IPS DF 6.9 (cell line): ENCODE results near the gene TANGO6.
"Not testable (repeated sequence)": the region's sequence is repeated elsewhere in the genome, so short reads cannot be mapped to it uniquely, and the experiment has no call there.

Experiments
- DNase-seq: peaks from one replicate; pipeline ENCODE4 v3.0.0-alpha.2; 2013; ENCODE audit warnings: low read depth, low spot score
- H3K27ac ChIP-seq: one replicate; pipeline ENCODE4 v1.5.1; 2013; ENCODE audit warnings: low read length, control low read depth
- H3K27me3 ChIP-seq: 2 replicates; pipeline ENCODE4 v1.6.1; 2013; ENCODE audit warnings: mild to moderate bottlenecking, low read length; ENCODE audit not compliant: control insufficient read depth, insufficient read depth
- H3K36me3 ChIP-seq: 2 replicates; pipeline ENCODE4 v1.6.1; 2013; ENCODE audit warnings: low read length; ENCODE audit not compliant: control insufficient read depth, insufficient read depth
- H3K4me1 ChIP-seq: 2 replicates; pipeline ENCODE4 v1.6.1; 2013; ENCODE audit warnings: low read length; ENCODE audit not compliant: control insufficient read depth, insufficient read depth
- H3K4me3 ChIP-seq: 2 replicates; pipeline ENCODE4 v1.5.1; 2013; ENCODE audit warnings: mild to moderate bottlenecking, low read length
- H3K9me3 ChIP-seq: 2 replicates; pipeline ENCODE4 v1.6.1; 2013; ENCODE audit warnings: low read length, inconsistent platforms; ENCODE audit not compliant: control insufficient read depth, insufficient read depth
- WGBS: extraction: QIAGEN DNeasy Blood & Tissue Kit; methylation state at CpG from one replicate; pipeline ENCODE4 v1.1.7; 2013; ENCODE audit warnings: mixed read lengths, missing lambda C conversion rate; ENCODE audit not compliant: insufficient read length, insufficient coverage; 5-methylcytosine and 5-hydroxymethylcytosine counted together

Gene TANGO6

DNA sequence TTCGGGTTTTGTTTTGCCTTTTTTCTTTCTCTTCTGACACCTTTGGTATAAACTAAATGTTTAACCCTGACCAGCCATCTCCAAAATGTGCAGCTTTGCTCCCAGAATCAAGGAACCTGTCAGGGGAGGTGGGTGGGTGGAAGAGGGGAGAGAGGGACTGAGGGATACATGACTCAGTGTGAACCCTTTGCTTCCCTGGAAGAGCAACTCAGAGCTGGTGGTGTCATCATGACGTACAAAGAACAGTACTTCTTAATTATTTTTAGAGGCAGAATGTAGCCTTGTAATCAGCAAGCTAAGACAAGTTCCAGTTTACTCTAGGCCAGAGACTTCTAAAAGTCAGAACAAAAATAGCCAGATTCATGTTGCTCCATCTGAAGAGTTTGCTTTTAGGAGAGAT, 142.5 kb downstream of the TANGO6 start:
- Histone ChIP-seq H3K27ac (no peak overlapping the region), H3K36me3 (no peaks in the 10 kb centered on the region), H3K4me1 (no peaks in the 10 kb centered on the region), H3K4me3 (no peak overlapping the region), H3K9me3 (no peaks in the 10 kb centered on the region), H3K27me3 (no peaks in the 10 kb centered on the region)
- DNase-seq = no peak
- WGBS = no CpG with 5 or more reads among the region's 2 CpGs

DNA sequence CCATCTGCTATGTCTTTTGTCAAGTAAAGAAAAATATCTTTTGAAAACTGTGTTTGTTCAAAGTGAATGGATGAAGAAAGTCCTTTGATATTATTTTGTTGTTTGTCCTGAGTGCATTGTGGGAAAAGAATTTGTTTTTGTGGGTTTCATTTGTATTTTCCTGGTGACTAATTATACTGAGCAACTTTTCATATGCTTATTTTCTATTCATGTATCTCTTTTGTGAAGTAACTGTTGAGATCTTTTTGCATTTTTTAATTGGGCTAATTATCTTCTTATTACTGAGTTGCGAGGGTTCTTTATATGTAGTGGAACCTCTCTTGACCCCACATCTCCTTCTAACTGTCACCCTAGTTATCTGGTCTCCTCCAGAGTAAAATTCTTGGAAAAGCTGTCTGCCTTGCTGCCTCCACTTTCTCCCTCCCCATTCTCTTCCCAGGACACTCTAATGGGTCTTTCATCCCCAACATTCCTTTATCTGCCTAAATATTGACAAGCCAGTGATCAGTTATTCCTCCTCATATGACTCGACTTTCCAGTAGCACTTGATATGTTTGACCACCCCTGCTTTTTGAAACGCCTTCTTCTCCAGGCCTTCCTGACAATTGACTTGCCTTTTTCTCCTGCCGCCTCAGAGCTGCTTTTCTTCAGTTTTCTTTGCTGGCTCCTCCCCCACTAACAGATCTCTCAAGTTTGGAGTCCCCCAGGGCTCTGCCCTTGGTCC, 144.6 kb downstream of the TANGO6 start:
- DNase-seq = no peak

DNA sequence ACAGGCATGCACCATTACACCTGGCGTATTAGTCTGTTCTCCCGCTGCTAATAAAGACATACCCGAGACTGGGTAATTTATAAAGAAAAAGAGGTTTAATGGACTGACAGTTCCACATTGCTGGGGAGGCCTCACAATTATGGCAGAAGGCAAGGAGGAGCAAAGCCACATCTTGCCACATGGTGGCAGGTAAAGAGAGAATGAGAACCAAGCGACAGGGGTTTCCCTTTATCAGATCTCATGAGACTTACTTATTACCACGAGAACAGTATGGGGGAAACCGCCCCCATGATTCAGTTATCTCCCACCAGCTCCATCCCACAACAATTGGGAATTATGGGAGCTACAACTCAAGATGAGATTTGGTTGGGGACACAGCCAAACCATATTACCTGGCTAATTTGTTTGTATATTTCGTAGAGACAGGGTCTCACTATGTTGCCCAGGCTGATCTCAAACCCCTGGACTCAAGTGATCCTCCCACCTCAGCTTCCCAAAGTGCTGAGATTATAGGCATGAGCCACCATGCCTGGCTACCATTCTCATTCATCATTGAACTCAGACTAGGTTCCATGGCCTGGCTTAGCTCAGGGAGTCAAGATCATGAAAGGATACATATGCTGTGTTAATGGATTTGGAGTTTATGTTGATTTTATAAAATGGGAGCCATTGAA, 147.0 kb downstream of the TANGO6 start:
- DNase-seq, H3K36me3 ChIP-seq, H3K9me3 ChIP-seq, H3K27ac ChIP-seq, H3K4me3 ChIP-seq, H3K4me1 ChIP-seq, H3K27me3 ChIP-seq: not testable (repeated sequence)
- WGBS = no CpG with 5 or more reads among the region's 7 CpGs

More for the DNA sequence above, 144.6 kb downstream of the TANGO6 start:
- no CpG with 5 or more reads among the region's 4 CpGs for WGBS
- no peaks in the 10 kb centered on the region for H3K27me3 ChIP-seq
- H3K4me3 ChIP-seq = no peak overlapping the region
- no peaks in the 10 kb centered on the region for H3K9me3 ChIP-seq
- no peaks in the 10 kb centered on the region for H3K4me1 ChIP-seq
- H3K27ac ChIP-seq = no peak overlapping the region
- H3K36me3 ChIP-seq = no peaks in the 10 kb centered on the region

DNA sequence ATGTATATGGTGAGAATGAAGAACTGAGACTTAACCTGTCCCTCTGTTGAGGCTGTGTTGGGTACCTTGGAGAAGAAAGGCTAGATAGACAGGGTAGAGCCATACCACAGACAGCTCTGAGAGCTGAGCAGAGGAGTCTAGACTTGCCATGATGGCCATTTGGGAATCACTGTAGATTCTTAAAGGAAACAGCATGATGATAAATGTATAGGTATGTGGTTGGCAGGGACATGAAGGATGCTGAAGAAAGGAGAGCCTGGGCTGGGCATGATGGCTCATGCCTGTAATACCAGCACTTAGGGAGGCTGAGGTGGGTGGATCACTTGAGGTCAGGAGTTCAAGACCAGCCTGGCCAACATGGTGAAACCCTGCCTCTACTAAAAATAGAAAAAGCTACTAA, 147.7 kb downstream of the TANGO6 start:
- Histone ChIP-seq H3K9me3 (no peaks in the 10 kb centered on the region), H3K4me3 (no peak overlapping the region), H3K27ac (no peak overlapping the region), H3K4me1 (peaks cover 3% of the 10 kb centered on the region; the same call in 1 of the 2 replicates), H3K36me3 (no peaks in the 10 kb centered on the region), H3K27me3 (no peaks in the 10 kb centered on the region)
- DNase-seq = no peak

DNA sequence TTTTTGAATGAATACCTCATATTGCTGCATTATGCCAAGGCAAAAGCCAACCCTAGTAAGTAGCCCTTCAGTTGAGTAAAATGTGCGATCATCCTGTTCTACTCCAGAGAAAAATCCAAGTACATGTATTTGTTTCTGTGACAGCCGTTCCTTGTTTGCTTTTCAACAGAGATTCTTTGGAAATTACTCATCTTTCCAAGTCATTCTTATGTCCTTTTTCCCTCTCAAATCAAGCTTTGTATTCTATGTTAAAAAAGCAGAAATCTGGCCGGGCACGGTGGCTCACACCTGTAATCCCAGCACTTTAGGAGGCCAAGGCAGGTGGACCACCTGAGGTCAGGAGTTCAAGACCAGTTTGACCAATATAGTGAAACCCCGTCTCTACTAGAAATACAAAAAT, 149.2 kb downstream of the TANGO6 start:
- peaks cover 3% of the 10 kb centered on the region; the same call in 1 of the 2 replicates for H3K4me1 ChIP-seq
- no peaks in the 10 kb centered on the region for H3K27me3 ChIP-seq
- no peak overlapping the region for H3K27ac ChIP-seq
- no peaks in the 10 kb centered on the region for H3K9me3 ChIP-seq
- H3K36me3 ChIP-seq = no peaks in the 10 kb centered on the region
- DNase-seq = no peak
- H3K4me3 ChIP-seq = no peak overlapping the region
- WGBS = no CpG with 5 or more reads among the region's 5 CpGs

DNA sequence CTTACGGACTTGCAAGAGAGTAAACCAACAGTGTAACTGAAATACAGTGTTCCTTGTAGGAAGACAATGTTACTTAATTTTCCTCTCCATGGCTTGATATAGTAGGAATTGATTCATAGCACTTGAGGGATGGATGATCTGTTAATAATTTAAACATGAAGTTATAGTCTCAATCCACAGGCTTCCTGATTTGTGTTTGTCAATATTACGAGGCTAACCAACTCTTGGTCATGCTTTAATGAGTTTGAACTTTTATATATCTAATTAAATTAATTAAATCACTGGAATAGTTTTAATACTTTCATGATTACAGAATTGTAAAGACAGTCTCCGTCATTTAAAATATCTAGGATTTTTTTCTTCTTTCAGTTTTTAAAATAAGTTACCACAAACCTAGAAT, 150.1 kb downstream of the TANGO6 start:
- Histone ChIP-seq H3K27me3 (no peaks in the 10 kb centered on the region), H3K4me3 (no peak overlapping the region), H3K9me3 (no peaks in the 10 kb centered on the region), H3K36me3 (no peaks in the 10 kb centered on the region), H3K4me1 (peaks cover 3% of the 10 kb centered on the region; the same call in 1 of the 2 replicates), H3K27ac (no peak overlapping the region)
- no CpG with 5 or more reads among the region's 3 CpGs for WGBS
- DNase-seq = no peak

DNA sequence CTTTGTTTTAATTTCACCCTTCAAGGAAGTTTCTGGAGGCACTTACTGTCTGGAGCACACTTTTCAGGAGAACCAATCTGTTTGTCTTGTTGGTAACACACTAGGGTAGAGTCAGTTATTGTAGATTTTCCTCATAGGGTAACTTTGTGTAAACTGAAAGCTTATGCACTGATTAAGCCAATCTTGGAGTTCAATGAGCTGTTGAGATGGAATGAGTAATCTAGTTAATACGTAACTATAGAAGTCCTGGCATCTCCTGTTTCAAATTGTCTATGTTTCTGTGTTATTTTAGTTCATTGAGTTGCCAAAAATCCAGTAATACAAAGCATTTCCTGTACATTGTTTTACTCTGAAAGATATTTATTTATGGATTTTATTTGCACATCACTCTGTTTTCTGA, 150.6 kb downstream of the TANGO6 start:
- no peaks in the 10 kb centered on the region for H3K36me3 ChIP-seq
- no peak for DNase-seq
- WGBS = no CpG with 5 or more reads among the region's 1 CpG
- H3K27ac ChIP-seq = no peak overlapping the region
- no peaks in the 10 kb centered on the region for H3K27me3 ChIP-seq
- H3K4me3 ChIP-seq = no peak overlapping the region
- peaks cover 3% of the 10 kb centered on the region; the same call in 1 of the 2 replicates for H3K4me1 ChIP-seq
- H3K9me3 ChIP-seq = no peaks in the 10 kb centered on the region

DNA sequence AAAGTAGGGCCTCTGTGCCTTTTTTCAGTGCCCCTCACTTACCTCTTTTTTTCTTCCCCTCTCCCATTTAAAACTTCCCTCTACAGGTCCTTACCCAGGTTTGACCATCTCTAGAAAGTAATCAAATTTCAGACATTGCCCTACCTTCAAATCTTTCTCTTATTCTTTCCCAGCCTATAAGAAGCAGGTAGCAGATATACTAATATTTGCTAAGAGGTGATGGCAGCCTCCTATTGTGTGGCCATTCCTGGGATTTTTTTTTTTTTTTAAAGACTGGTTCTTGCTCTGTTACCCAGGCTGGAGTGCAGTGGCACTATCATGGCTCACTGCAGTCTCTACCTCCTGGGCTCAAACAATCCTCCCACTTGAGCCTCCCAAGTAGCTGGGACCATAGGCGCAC, 151.0 kb downstream of the TANGO6 start:
- WGBS = no CpG with 5 or more reads among the region's 1 CpG
- no peak for DNase-seq
- no peak overlapping the region for H3K27ac ChIP-seq
- no peaks in the 10 kb centered on the region for H3K9me3 ChIP-seq
- no peaks in the 10 kb centered on the region for H3K27me3 ChIP-seq
- no peak overlapping the region for H3K4me3 ChIP-seq
- H3K4me1 ChIP-seq = peaks cover 3% of the 10 kb centered on the region; the same call in 1 of the 2 replicates
- H3K36me3 ChIP-seq = no peaks in the 10 kb centered on the region

DNA sequence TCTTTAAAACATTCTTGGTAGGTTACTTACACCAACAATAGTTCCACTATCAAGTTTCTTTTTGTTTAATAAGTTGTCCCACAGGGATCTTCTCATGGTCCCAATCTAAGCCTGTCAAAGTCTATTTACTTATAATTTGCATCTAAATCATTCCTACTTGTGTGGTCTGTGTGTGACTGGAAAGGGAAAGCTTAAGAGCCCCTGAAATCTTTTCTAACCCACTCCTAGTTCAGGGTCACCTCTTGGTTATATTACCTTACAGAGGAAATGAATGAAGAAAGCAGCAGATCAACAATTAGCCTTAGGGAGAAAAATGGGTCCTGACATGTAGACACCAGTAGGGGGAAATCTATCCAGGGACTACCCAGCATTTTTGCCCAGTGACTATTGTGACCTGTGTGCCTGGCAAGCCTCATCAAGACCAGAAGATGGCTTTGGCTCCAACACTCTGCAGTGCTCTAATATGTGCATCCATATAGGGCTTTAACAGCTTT, 151.7 kb downstream of the TANGO6 start:
- Histone ChIP-seq H3K9me3 (no peaks in the 10 kb centered on the region), H3K36me3 (no peaks in the 10 kb centered on the region), H3K4me3 (no peak overlapping the region), H3K27ac (no peak overlapping the region), H3K27me3 (no peaks in the 10 kb centered on the region), H3K4me1 (peaks cover 3% of the 10 kb centered on the region; the same call in 1 of the 2 replicates)
- peak; percentile 72 for DNase-seq

DNA sequence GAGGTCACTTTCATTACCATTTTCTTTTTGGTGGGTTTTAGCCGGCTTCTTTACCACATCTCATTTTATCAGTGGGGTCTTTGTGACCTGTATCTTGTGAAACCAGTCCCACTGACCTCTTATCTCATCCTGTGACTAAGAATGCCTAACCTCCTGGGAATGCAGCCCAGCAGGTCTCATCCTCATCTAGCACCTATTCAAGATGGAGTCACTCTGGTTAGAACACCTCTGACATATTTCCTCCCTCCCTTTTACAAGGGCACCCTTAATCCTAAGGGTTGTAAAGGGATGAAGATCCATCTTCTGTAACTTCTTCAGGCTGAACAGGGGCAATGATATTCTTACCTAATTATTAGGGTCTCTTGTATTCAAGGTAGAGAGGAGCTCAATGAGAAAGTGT, 154.2 kb downstream of the TANGO6 start:
- no peaks in the 10 kb centered on the region for H3K27me3 ChIP-seq
- H3K36me3 ChIP-seq = no peaks in the 10 kb centered on the region
- no peak for DNase-seq
- no CpG with 5 or more reads among the region's 1 CpG for whole genome bisulfite sequencing
- peaks cover 3% of the 10 kb centered on the region; the same call in 1 of the 2 replicates for H3K4me1 ChIP-seq
- no peaks in the 10 kb centered on the region; the same call in 1 of the 2 replicates for H3K9me3 ChIP-seq
- no peak overlapping the region for H3K4me3 ChIP-seq
- no peak overlapping the region for H3K27ac ChIP-seq
